Activated CD8-positive, alpha-beta memory T cell treated with anti-CD3 and anti-CD28 coated beads for 1 hour (primary cell): ENCODE data around the gene PADI3.
"Not testable (repeated sequence)": the region's sequence is repeated elsewhere in the genome, so short reads cannot be mapped to it uniquely, and the experiment has no call there.

Source experiments
- DNase-seq, 2 donors: peaks; one replicate each; pipeline ENCODE4 v3.0.0-alpha.2; 2020; ENCODE audit warnings: low read depth in 1 of 2; ENCODE audit errors: extremely low read depth in 1 of 2

PADI3 gene

DNA sequence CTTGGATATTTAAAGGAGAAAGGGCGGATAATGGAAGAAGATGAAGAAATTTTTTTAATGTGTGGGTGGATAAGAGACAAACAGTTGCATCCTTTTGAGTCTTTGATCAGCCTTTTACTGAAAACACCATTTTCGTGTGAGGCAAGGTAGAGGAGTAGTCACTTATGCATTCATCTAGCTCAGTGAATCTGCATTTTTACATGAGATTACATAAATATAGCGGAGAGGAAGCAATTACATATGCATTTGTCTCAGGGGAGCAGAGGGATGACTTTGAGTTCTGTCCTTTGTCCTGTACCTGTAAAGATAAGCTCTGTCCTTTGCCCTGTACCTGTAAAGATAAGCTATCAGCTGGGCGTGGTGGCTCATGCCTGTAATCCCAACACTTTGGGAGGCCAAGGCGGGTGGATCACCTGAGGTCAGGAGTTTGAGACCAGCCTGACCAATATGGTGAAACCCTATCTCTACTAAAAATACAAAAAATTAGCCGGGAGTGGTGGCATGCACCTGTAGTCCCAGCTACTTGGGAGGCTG lies 73.0 kb downstream of the PADI3 start:
- not testable (repeated sequence) for DNase-seq

DNA sequence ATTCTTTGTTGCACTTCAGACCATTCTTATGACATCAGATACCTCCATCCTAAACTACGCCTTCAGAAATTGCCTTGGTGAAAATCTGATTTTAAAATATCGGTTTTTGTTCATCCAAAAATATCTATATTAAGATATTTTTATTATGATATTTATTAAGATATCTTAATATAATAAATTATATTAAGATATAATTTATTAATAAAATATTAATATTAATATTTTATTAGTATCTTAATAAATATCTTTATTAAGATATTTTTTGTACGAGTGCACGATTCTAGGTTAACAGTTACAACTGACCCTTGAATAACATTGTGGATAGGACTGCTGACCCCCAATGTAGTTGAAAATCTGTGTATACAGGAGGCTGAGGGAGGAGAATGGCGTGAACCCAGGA lies 80.0 kb downstream of the PADI3 start:
- DNase-seq = no peak

DNA sequence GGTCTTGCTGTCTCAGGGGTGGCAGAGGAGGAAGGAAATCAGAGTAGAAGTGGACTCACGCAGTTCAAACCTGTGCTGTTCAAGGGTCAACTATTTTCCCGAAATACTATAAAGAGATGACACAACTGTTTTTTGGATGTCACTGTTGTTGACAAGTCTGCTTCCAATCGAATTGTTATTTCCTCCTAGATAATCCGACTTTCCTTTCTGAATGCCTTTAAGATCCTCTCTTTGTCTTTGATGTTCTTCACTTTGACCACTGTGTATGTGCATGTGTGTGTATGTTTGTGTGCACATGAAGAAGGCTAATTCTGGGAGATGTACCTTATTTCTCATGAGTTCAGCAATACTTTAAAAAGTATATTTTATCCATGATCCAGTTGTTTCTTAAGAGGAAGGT lies 80.7 kb downstream of the PADI3 start:
- no peak for DNase-seq

DNA sequence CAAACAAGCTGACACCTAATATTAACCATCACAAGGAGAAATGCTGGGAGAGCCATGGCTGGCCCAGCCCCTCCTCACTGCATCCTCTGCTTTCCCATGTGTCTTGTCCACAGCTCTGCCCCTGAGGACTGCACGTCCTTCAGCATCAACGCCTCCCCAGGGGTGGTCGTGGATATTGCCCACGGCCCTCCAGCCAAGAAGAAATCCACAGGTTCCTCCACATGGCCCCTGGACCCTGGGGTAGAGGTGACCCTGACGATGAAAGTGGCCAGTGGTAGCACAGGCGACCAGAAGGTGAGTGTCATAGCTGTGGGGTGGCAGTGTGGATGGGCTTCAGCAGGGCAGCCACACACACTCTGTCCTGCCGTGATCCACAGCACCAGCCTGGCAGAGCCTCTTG lies 82.0 kb downstream of the PADI3 start:
- DNase-seq = no peak

DNA sequence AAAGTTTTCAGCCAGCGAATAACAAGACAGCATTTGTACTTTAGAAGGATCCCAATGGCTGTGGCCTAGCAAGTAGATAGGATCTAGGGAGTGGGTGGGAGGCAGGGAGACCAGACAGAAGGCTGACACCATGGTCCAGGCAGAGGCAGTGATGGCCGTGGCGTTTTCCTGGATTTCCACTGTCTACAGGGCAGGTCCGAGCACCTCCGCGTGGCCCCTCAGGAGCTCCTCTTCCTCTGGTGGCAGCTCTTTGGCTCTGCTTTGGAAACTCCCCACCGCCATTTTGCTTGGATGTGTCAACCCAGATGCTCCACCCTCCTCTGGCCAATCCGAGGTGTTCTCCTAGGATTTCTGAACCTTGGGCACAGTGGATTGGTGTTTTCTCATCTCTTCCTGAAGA lies 84.2 kb downstream of the PADI3 start:
- DNase-seq = no peak
